BE2C (cell line): Measurements from ENCODE around the gene ZNF711. TPM values are rescaled to one million over a fixed set of nuclear protein-coding genes. Genes with fewer than 3 reads are reported as not detected.

Source experiments
- DNase-seq: peaks from one replicate; pipeline ENCODE4 v3.0.0-alpha.2; 2020
- H3K27me3 ChIP-seq: fragments of 250-450 bp; sonication (Bioruptor Pico); 2 replicates; pipeline ENCODE4 v1.5.1; 2020; ENCODE audit warnings: mild to moderate bottlenecking
- H3K36me3 ChIP-seq: fragments of 250-450 bp; sonication (Bioruptor Pico); 2 replicates; pipeline ENCODE4 v1.5.1; 2020; ENCODE audit warnings: mild to moderate bottlenecking
- H3K4me1 ChIP-seq: fragments of 250-450 bp; sonication (Bioruptor Pico); 2 replicates; pipeline ENCODE4 v1.5.1; 2020
- H3K4me3 ChIP-seq: 2 replicates; pipeline ENCODE4 v1.5.1; 2011; ENCODE audit warnings: low read depth, low read length
- H3K9me3 ChIP-seq: fragments of 250-450 bp; sonication (Bioruptor Pico); 2 replicates; pipeline ENCODE4 v1.5.1; 2020
- CTCF ChIP-seq: IDR thresholded peaks from 2 replicates; pipeline ENCODE4 v1.5.1; 2012; ENCODE audit warnings: mild to moderate bottlenecking, low read depth, low read length
- polyA plus RNA-seq: library from polyadenylated mRNA; unstranded; fragments of >200 nt; gene quantifications from one replicate; pipeline ENCODE4 v1.2.1, GENCODE V29; 2012; ENCODE audit warnings: low read depth, missing spikeins; ENCODE audit not compliant: insufficient read length, insufficient read depth

ZNF711 gene
- polyA plus RNA-seq: 19.9 TPM

GRCh38 chrX:85243761-85244449 lies at the start of gene ZNF711, which contains the start of gene SATL1:
Gene ZNF711, plus strand, starts transcription at chrX:85243991. Its CDS starts 3,582 bp downstream, at chrX:85247573.
Gene SATL1, minus strand, starts transcription at chrX:85243779. Its CDS starts 134,811 bp downstream, at chrX:85108968.
- Histone ChIP-seq H3K4me1 (no peaks in the 10 kb centered on the region), H3K9me3 (no peaks in the 10 kb centered on the region), H3K36me3 (no peaks in the 10 kb centered on the region), H3K27me3 (no peaks in the 10 kb centered on the region), H3K4me3 (peak within 1 kb of the TSS; percentile 83)
- TF ChIP-seq CTCF: no peak
- peak; percentile 83 for DNase-seq

- DNase-seq: no peak
- H3K4me3 ChIP-seq: no peak overlapping the region
- TF ChIP-seq CTCF: no peak
- no peaks in the 10 kb centered on the region for H3K9me3 ChIP-seq
- H3K4me1 ChIP-seq: no peaks in the 10 kb centered on the region
- H3K36me3 ChIP-seq: no peaks in the 10 kb centered on the region
- no peaks in the 10 kb centered on the region for H3K27me3 ChIP-seq
Observed at GRCh38 chrX:85196319-85196718, 47.5 kb upstream of the ZNF711 start.

GRCh38 chrX:85203461-85203970 lies 40.3 kb upstream of the ZNF711 start:
- Histone ChIP-seq H3K4me1 (no peaks in the 10 kb centered on the region), H3K36me3 (no peaks in the 10 kb centered on the region), H3K9me3 (no peaks in the 10 kb centered on the region), H3K4me3 (no peak overlapping the region), H3K27me3 (no peaks in the 10 kb centered on the region)
- TF ChIP-seq CTCF: no peak
- no peak for DNase-seq

- no peak for TF ChIP-seq CTCF
- Histone ChIP-seq H3K27me3 (no peaks in the 10 kb centered on the region), H3K36me3 (no peaks in the 10 kb centered on the region), H3K4me1 (no peaks in the 10 kb centered on the region), H3K4me3 (no peak overlapping the region), H3K9me3 (no peaks in the 10 kb centered on the region)
- no peak for DNase-seq
Observed at GRCh38 chrX:85213792-85214530, 29.8 kb upstream of the ZNF711 start.

- Histone ChIP-seq H3K27me3 (no peaks in the 10 kb centered on the region), H3K9me3 (no peaks in the 10 kb centered on the region), H3K36me3 (no peaks in the 10 kb centered on the region), H3K4me3 (no peak overlapping the region), H3K4me1 (no peaks in the 10 kb centered on the region)
- TF ChIP-seq CTCF: no peak
- DNase-seq: no peak
Observed at GRCh38 chrX:85215946-85216345, 27.8 kb upstream of the ZNF711 start.
